Activated CD8-positive, alpha-beta memory T cell treated with anti-CD3 and anti-CD28 coated beads for 24 hours (primary cell): Measurements from ENCODE around the gene TTLL12.

ENCODE experiments used
- DNase-seq: peaks from one replicate; pipeline ENCODE4 v3.0.0-alpha.2; 2020

Gene TTLL12

GRCh38 chr22:43171019-43171491 is 15.9 kb downstream of the TTLL12 start:
- no peak for DNase-seq

- no peak for DNase-seq
These were observed 16.8 kb downstream of the TTLL12 start for GRCh38 chr22:43170131-43170480.

- no peak for DNase-seq
These were observed 17.4 kb downstream of the TTLL12 start for GRCh38 chr22:43169310-43170130.

GRCh38 chr22:43168471-43169309 is 18.2 kb downstream of the TTLL12 start:
- DNase-seq, result no peak

- DNase-seq, result no peak
These were observed 19.8 kb downstream of the TTLL12 start for GRCh38 chr22:43167001-43167589.

- no peak for DNase-seq
These were observed 20.6 kb downstream of the TTLL12 start for GRCh38 chr22:43166132-43166930.

- DNase-seq, result no peak
These were observed 22.3 kb downstream of the TTLL12 start for GRCh38 chr22:43164636-43165035.

GRCh38 chr22:43163241-43163795 is 23.6 kb downstream of the TTLL12 start:
- DNase-seq, result no peak

GRCh38 chr22:43162412-43163150 is 24.4 kb downstream of the TTLL12 start:
- no peak for DNase-seq

GRCh38 chr22:43160497-43161126 is 26.3 kb downstream of the TTLL12 start:
- no peak for DNase-seq

GRCh38 chr22:43159484-43160178 is 27.3 kb downstream of the TTLL12 start:
- no peak for DNase-seq

- no peak for DNase-seq
These were observed 28.0 kb downstream of the TTLL12 start for GRCh38 chr22:43158778-43159483.

- DNase-seq, result no peak
These were observed 28.9 kb downstream of the TTLL12 start for GRCh38 chr22:43157874-43158546.

- no peak for DNase-seq
These were observed 30.5 kb downstream of the TTLL12 start for GRCh38 chr22:43156413-43156812.

GRCh38 chr22:43155789-43156188 is 31.1 kb downstream of the TTLL12 start:
- no peak for DNase-seq

GRCh38 chr22:43154887-43155536 is 31.9 kb downstream of the TTLL12 start:
- no peak for DNase-seq

GRCh38 chr22:43153899-43154298 is 33.0 kb downstream of the TTLL12 start:
- DNase-seq, result no peak

- peak; percentile 83 for DNase-seq
These were observed 34.4 kb downstream of the TTLL12 start for GRCh38 chr22:43152357-43153071.
